SK-MEL-5 (cell line): ENCODE results near the gene STAT6. TPM values are rescaled to one million over a fixed set of nuclear protein-coding genes. Genes with fewer than 3 reads are reported as not detected.

Experiments used
- DNase-seq: peaks from one replicate; pipeline ENCODE4 v3.0.0-alpha.2; 2016; ENCODE audit warnings: low read depth, low spot score
- in situ Hi-C: cut with HindIII; loops from 2 replicates; pipeline ENCODE4 v1.10.0; 2016; ENCODE audit warnings: low sequenced_read_pairs, high pct_unique_total_duplicates, low pct_unique_long_range_greater_than_20kb
- polyA plus RNA-seq, 2 experiments: library from polyadenylated mRNA; depleted of rRNA; stranded (reverse); fragments of >200 nt; gene quantifications; 2 replicates each; pipeline ENCODE4 v1.2.3, GENCODE V29; 2015
- total RNA-seq: library from RNA; depleted of rRNA; stranded (reverse); fragments of >200 nt; shearing (Covaris generic); gene quantifications from 2 replicates; pipeline ENCODE4 v1.2.3, GENCODE V29; 2014; rRNA removed

Gene STAT6
- total RNA-seq: 39.6 and 39.7 TPM in 2 replicates
- polyA plus RNA-seq (2015; cell fraction: cytosol; rRNA removed): 59.1 and 79.1 TPM in 2 replicates
- polyA plus RNA-seq (2015; cell fraction: nucleus; rRNA removed): 236 and 242 TPM in 2 replicates

- peak; percentile 68 for DNase-seq
Measured at GRCh38 chr12:57111031-57111734, at the start of gene STAT6. STAT6 (minus strand) TSS chr12:57111362; CDS start chr12:57108278, 3,084 bp downstream.

GRCh38 chr12:57160741-57161140, 49.6 kb upstream of the STAT6 start:
- no peak for DNase-seq
- in situ Hi-C loops: no loop called here

More at GRCh38 chr12:57111031-57111734, at the start of gene STAT6:
- in situ Hi-C loops: no loop called here

- no peak for DNase-seq
- in situ Hi-C loops: no loop called here
Measured at GRCh38 chr12:57160040-57160439, 48.9 kb upstream of the STAT6 start.

- in situ Hi-C loops: no loop called here
- DNase-seq: no peak
Measured at GRCh38 chr12:57159311-57159710, 48.1 kb upstream of the STAT6 start.

GRCh38 chr12:57158665-57159064, 47.5 kb upstream of the STAT6 start:
- in situ Hi-C loops: no loop called here
- no peak for DNase-seq

GRCh38 chr12:57158186-57158585, 47.0 kb upstream of the STAT6 start:
- in situ Hi-C loops: no loop called here
- DNase-seq: no peak

GRCh38 chr12:57157588-57158173, 46.5 kb upstream of the STAT6 start:
- no peak for DNase-seq
- in situ Hi-C loops: no loop called here

- in situ Hi-C loops: no loop called here
- DNase-seq: no peak
Measured at GRCh38 chr12:57156701-57157403, 45.7 kb upstream of the STAT6 start.

- in situ Hi-C loops: no loop called here
- DNase-seq: no peak
Measured at GRCh38 chr12:57154804-57155434, 43.8 kb upstream of the STAT6 start.

GRCh38 chr12:57154076-57154475, 42.9 kb upstream of the STAT6 start:
- in situ Hi-C loops: no loop called here
- no peak for DNase-seq

GRCh38 chr12:57153415-57153997, 42.3 kb upstream of the STAT6 start:
- in situ Hi-C loops: no loop called here
- DNase-seq: no peak

GRCh38 chr12:57152639-57153038, 41.5 kb upstream of the STAT6 start:
- in situ Hi-C loops: no loop called here
- peak; percentile 30 for DNase-seq

GRCh38 chr12:57151741-57152630, 40.8 kb upstream of the STAT6 start:
- no peak for DNase-seq
- in situ Hi-C loops: no loop called here

GRCh38 chr12:57150400-57151000, 39.3 kb upstream of the STAT6 start:
- in situ Hi-C loops: no loop called here

GRCh38 chr12:57149245-57149900, 38.2 kb upstream of the STAT6 start:
- no peak for DNase-seq
- in situ Hi-C loops: no loop called here

More at GRCh38 chr12:57150400-57151000, 39.3 kb upstream of the STAT6 start:
- DNase-seq: no peak
